GM04504 (cell line): ENCODE results near the gene RNASE7.

Experiments
- DNase-seq: peaks from one replicate; pipeline ENCODE4 v3.0.0-alpha.2; 2012; ENCODE audit warnings: low read depth

RNASE7 gene

DNA sequence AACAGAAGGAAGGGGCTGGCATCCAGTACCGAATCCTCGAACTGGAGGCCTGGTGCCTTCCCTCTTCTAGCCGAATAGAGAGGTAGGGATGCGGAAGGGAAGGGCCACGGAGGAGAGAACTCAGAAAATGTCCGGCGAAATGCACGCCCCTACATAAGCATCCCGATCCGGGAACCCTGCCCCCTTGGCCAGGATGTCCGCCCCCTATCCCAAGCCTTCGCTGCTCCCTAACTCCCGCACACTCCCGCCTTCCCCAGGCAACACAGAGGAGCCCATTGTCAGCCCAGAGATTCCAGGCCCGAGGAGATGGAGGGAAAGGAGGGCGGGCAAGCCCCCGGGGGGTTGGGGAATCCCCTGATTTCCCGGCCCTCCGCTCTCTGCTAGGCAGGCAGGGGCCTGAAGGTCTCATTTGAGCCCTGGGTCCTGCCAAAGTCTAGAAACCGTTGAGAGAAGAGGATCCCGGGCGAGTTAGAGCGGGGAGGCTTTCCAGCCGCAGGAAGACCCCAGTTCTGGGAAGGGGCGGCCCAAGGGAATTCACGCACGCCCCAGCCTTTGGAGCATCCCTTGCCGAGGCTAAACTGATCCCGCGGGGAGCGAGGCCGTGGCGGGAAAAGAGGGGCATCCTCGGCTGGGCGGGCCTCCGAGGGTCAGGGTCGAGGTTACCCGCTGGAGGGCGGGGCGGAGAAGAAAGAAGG, 27.4 kb downstream of the RNASE7 start:
- DNase-seq = no peak

DNA sequence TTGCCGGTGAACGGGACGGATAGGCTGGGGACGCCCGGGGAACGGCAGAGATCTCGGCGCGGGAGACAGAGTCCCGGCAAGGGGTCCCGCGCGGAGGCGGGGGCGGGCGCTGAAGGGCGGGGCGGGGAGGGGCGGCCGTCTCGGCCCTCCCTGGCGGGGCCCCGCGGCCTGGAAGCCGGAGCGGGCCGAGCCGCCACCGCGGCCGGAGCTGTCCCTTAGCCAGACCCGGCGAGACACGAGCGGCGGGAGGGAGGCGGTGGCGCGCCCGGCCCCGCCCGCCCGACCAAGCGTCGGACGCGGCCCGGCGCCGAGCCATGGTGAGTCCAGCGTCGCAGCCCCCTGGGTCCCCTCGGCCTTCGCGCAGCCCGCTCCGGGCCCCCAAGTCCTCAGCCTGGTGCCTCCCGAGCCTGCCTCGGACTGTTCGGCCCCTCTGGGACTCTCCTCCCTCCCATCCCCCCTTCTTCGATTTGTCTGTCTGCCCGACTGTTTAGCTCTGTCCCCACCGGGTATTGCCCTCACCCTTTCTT, 28.0 kb downstream of the RNASE7 start, which contains the start of gene ARHGEF40:
ARHGEF40 (plus strand) TSS at position 222 of the 527 bp plus-strand sequence; CDS start at position 315, 93 bp downstream.
- DNase-seq = peak; percentile 21

DNA sequence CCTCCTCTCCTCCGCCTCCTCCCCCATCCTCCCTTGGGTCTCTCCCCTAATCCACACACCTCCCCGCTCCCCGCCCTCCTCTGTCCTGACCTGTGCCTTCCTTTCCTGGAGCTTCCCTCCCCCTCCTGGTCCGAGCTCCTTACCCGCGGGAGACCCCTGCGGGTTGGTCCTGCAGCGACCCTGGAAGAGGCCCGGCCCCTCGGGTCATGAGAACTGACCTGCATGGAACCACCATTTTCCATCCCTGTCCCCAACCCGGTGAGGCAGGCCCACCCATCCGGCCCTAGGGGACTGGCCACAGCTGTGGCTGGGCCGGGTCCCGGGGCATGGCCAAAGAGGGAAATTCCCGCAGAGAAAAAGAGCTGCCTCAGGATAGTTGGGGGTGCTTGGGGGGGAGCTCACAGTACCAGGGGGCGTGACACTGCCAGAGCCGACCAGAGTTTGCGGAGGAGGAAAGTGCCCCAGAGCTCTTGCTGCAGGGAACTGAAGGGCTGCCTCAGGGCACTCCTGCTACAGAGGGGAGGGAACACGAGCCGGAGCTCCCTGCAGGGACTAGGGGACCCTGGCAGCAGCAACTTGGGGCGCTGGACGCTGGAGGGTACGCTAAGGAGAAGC, 28.6 kb downstream of the RNASE7 start:
- DNase-seq = no peak

DNA sequence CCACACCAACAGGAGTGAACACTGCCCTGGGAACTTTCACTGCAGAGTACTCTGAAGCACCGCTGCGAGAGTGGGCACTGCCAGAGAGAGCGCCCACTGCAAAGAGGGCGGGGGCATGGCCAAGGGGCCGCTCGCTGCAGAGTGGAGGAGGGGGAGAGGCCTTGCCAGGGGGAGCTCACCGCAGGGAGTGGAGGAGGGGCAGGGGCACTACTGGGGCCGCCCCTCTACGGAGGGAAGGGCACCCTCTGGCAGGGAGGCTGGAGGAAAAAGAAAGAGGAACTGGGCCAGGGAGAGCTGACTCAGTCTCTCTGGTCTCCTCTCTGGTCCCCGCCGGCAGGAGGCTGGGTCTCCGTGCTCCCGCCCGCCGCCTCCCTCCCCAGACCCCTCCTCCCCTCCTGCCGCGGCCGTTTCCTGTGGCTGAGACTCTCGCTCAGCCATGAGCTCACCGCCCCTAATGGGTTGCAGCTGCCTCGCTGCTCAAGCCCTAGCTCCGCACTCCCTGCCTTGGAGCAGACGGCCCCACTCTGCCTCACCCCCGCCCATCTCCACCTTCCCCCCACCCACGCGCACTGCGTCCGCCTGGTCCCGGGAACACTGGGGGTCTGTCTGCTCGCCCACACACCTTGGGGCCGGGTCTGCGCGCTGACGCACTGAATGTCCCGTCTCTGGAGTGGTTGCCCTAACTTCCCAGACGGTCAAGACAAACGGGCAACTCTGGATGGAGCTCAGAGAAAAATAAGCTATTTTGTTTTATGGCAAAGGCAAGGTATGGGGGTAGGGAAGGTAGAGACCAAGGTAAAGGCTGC, 29.3 kb downstream of the RNASE7 start:
- DNase-seq = peak; percentile 87

DNA sequence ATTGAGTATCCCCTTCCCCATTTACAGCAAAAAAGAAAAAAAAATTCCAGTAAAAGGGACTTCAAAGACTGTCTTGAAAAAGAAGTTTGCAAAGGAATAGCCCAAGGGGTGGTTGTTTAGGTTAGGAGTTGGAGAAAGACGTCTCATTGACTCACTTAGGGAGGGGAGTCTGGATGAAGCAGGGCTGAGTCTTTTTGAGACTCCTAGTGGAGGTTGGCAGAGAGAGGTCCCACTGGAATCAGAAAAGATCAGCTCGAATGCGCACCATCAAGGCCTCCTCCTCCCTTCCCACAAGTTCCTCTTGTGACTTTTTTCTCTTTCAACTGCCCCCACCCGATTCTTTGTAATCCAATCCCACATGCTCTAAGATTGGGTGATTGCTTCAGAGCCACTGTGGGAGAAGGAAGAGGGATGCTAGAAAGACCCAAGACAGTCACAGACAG, 29.9 kb downstream of the RNASE7 start:
- DNase-seq = peak; percentile 46

DNA sequence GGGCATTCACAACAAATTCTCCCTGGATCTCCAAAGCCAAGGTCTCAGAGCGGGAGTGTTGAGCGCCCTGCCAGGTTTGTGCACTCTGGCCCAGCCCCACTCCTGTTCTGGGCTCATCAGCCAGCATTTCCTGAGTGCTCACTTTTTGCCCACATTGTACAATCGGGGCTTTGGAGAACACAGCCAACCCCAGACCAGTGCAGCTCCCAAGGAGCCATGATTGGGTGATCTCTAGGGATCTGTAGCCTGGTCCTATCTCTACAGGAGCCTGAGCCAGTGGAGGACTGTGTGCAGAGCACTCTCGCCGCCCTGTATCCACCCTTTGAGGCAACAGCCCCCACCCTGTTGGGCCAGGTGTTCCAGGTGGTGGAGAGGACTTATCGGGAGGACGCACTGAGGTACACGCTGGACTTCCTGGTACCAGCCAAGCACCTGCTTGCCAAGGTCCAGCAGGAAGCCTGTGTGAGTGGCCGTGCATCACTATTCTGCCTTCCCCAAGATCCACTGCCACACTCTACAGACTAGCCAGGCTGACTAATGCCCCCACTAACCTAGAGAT, 30.7 kb downstream of the RNASE7 start:
- no peak for DNase-seq

GRCh38 chr14:21073921-21074320, 31.8 kb downstream of the RNASE7 start:
- DNase-seq = no peak

DNA sequence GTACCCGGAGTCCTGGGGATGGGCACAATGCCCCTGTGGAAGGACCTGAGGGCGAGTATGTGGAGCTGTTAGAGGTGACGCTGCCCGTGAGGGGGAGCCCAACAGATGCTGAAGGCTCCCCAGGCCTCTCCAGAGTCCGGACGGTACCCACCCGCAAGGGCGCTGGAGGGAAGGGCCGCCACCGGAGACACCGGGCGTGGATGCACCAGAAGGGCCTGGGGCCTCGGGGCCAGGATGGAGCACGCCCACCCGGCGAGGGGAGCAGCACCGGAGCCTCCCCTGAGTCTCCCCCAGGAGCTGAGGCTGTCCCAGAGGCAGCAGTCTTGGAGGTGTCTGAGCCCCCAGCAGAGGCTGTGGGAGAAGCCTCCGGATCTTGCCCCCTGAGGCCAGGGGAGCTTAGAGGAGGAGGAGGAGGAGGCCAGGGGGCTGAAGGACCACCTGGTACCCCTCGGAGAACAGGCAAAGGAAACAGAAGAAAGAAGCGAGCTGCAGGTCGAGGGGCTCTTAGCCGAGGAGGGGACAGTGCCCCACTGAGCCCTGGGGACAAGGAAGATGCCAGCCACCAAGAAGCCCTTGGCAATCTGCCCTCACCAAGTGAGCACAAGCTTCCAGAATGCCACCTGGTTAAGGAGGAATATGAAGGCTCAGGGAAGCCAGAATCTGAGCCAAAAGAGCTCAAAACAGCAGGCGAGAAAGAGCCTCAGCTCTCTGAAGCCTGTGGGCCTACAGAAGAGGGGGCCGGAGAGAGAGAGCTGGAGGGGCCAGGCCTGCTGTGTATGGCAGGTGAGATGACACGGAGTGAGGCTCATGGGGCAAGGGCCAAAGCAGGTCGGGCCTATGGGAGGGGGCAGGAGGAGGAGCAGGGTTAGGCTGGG, 32.5 kb downstream of the RNASE7 start:
- DNase-seq = no peak

GRCh38 chr14:21075719-21076437, 33.7 kb downstream of the RNASE7 start:
- DNase-seq = no peak

DNA sequence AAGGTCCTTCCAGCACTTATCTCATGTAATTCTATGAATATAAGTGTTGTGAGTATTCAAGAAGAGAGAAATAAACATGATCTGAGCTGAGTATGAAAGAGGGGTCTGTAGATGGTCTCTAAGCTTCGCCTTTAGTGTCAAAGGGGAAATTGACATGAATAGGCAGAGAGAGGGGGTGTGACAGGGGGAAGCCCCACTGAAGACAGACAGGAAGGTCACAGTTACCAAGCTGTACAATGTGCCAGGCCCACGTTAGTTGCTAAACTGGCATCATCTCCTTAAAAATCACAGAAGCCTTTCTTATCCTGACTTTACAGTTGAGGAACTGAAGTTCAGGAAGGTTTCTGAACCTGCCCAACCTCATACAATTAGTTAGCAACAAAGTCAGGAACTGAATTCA, 35.5 kb downstream of the RNASE7 start:
- no peak for DNase-seq

GRCh38 chr14:21078287-21078686, 36.1 kb downstream of the RNASE7 start:
- no peak for DNase-seq

- no peak for DNase-seq
Observed at GRCh38 chr14:21078726-21079125, 36.6 kb downstream of the RNASE7 start.

DNA sequence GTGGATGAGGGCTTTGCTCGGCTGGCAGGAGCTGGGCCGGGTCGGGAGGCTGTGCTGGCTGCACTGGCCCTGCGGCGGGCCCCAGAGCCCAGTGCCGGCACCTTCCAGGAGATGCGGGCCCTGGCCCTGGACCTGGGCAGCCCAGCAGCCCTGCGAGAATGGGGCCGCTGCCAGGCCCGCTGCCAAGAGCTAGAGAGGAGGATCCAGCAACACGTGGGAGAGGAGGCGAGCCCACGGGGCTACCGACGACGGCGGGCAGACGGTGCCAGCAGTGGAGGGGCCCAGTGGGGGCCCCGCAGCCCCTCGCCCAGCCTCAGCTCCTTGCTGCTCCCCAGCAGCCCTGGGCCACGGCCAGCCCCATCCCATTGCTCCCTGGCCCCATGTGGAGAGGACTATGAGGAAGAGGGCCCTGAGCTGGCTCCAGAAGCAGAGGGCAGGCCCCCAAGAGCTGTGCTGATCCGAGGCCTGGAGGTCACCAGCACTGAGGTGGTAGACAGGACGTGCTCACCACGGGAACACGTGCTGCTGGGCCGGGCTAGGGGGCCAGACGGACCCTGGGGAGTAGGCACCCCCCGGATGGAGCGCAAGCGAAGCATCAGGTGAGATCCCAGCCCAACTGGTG, 39.5 kb downstream of the RNASE7 start:
- DNase-seq = no peak

DNA sequence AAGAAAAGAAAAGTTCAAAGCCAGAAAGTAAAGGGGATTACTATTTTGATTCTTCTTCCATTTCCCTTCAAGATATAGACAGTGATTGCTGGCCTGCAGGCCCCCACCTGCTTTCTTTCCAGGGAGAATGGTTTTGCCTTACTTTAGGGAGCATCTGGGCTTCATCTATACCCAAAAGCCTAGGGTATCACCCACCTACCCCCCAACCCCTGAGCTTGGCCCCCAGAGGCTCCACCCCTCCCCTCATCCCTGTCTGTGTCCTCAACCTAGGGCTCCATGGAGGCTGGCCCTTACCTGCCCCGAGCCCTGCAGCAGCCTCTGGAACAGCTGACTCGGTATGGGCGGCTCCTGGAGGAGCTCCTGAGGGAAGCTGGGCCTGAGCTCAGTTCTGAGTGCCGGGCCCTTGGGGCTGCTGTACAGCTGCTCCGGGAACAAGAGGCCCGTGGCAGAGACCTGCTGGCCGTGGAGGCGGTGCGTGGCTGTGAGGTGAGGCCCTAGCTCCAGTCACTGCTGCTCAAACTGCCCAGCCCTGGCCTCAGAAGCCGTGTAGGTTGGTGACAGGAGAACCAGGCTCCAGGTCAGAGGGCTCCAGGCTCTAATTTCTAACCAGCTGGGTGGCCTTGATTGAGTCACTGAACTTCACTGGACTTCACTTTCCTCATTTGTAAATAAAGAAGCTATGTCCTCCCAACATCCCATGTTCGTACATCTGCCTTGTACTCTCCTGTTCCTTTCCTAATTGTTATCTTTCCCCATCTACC, 41.6 kb downstream of the RNASE7 start:
- DNase-seq = no peak

- DNase-seq = no peak
Observed at GRCh38 chr14:21084396-21084795, 42.2 kb downstream of the RNASE7 start.

- no peak for DNase-seq
Observed at GRCh38 chr14:21084998-21085853, 43.1 kb downstream of the RNASE7 start.

DNA sequence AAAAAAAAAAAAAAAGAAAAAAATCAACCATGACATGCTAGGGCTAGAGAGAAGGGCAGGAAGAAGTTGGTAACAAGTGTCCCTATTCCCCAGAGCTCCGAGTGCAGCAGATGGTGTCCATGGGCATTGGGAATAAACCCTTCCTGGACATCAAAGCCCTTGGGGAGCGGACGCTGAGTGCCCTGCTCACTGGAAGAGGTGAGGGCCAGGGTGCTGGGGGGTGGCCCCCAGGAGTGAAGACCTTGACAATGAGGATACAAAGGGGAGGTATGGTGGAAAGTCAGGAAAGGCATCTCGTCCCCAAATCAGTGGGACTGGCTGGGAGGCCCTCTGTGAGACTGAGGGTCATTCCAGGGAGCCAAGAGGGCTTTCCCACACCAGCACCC, 44.7 kb downstream of the RNASE7 start:
- no peak for DNase-seq

GRCh38 chr14:21087294-21088091, 45.3 kb downstream of the RNASE7 start:
- DNase-seq = peak; percentile 75
